Islet precursor cell (in vitro differentiated cells): Measurements from ENCODE around the gene PC.

Experiments
- DNase-seq: peaks from one replicate; pipeline ENCODE4 v3.0.0-alpha.2; 2018

PC gene

DNA sequence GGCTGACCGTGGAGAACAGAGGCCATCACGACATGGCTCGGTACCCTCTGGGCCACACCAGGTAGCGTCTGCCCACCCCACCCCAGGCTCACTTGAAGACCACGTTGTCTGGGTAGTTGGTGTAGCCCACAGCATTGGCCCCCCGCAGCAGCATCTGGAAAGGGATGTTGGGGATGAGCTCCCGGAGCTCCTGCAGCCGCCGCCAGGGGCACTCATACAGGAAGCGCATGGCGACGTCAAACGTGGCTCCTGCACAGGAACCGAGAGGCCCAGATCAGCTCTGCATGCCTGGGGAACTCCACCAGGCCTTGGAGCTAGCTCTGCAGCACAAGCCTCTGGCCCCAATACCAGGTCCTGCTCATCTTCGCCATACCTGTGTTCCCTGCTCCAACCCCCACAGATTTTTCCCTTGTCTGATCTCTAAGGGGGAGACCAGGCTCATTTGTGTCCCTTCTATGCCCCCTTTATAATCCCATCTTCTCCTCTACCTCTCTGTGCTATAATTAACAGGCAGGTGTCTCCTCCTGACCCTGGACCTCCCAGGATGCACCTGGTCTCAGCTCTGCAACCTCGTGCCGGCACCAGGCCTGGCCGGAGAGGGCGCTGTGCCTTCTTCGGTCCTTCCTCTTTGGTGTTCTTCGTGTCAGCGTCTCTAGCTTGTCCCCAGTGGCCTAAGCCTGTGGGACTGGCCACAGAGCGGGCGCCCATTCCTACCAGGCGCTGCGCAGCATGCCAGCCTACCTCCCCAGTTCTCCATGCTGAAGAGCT, 106.3 kb downstream of the PC start:
- DNase-seq = peak; percentile 67

- no peak for DNase-seq
Measured at GRCh38 chr11:66851239-66851596, 107.0 kb downstream of the PC start.

DNA sequence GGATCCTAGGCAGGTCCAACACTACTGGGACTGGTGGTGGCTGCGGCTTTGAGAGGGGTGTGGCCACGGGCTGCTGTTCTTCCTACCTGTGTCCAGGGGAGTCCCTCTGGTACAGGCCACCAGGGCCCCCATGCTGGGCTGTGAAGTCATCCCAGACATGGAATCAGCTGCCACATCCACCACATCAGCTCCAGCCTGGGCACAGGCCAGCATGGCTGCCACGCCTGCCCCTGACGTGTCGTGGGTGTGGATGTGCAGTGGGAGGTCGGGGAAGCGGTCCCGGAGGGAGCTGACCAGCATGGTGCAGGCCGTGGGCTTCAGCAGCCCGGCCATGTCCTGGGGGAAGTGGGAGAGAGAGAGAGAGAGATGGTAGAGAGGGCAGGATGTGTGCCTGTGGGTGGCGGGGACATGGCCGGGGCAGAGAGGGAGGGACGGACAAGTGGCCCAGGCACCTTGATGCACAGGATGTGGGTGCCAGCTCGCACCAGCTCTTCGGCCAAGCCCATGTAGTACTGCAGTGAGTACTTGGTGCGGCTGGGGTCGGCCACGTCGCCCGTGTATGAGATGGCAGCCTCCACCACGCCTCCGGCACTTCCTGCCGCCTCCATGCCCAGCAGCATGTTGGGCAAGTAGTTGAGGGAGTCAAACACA, 107.5 kb downstream of the PC start:
- DNase-seq = no peak

DNA sequence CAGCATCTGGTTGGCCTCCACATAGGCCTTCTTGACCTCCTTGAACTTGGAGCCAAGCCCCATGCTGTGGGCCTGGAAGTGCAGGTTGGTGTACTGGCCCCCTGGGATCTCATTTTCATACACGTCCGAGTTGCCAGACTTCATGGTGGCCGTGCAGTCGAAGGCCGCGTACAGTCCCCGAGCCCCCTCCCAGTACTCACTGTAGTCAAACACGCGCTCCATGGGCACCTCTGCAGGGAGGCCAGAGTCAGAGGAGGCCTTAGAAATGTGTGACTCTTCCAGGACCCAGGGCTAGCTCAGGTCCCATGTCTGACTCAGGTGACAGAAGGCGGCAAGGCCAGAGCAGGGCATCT, 108.0 kb downstream of the PC start:
- DNase-seq = no peak

GRCh38 chr11:66849501-66850234, 108.5 kb downstream of the PC start:
- peak; percentile 50 for DNase-seq

DNA sequence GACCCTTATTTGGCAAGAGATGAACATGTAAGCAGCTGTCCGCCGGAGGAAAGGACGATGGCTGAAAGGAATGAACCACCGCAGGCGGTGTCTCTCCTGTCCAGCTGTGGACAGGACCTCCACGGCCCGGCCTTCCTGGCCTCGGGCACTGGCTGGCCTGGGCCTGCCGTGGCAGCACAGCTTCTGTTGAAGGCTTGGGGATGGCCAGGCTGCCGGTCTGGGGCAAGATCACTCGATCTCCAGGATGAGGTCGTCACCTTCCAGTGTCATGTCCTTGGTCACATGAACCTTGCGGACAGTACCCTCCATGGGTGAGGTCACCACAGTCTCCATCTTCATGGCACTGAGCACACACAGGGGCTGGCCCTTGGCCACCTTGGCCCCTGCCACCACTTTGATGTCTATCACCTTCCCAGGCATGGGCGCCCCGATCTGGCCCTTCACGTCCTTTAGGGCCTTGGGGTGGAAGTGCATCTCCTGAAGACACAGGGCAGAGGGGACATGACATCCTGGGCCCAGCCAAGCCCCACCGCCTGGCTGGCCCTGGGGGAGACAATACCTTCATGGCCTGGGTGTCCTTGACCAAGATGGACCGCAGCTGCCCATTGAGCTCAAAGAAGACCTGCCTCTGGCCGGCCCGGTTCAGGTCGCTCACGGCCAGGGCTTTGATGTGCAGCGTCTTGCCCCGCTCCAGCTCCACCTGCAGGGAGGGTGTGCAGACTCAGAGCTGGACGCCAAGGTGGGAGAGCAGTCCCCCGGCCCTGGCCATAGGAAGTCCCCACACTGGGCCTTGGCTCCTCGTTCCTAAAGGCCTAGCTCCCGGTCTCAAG, 109.3 kb downstream of the PC start:
- DNase-seq = peak; percentile 50

GRCh38 chr11:66847461-66848232, 110.5 kb downstream of the PC start:
- DNase-seq = peak; percentile 47

GRCh38 chr11:66846671-66847091, 111.5 kb downstream of the PC start:
- DNase-seq = peak; percentile 56

GRCh38 chr11:66845876-66846212, 112.3 kb downstream of the PC start:
- peak; percentile 46 for DNase-seq

GRCh38 chr11:66845143-66845875, 112.9 kb downstream of the PC start:
- no peak for DNase-seq

- DNase-seq = no peak
Measured at GRCh38 chr11:66844496-66845142, 113.6 kb downstream of the PC start.

DNA sequence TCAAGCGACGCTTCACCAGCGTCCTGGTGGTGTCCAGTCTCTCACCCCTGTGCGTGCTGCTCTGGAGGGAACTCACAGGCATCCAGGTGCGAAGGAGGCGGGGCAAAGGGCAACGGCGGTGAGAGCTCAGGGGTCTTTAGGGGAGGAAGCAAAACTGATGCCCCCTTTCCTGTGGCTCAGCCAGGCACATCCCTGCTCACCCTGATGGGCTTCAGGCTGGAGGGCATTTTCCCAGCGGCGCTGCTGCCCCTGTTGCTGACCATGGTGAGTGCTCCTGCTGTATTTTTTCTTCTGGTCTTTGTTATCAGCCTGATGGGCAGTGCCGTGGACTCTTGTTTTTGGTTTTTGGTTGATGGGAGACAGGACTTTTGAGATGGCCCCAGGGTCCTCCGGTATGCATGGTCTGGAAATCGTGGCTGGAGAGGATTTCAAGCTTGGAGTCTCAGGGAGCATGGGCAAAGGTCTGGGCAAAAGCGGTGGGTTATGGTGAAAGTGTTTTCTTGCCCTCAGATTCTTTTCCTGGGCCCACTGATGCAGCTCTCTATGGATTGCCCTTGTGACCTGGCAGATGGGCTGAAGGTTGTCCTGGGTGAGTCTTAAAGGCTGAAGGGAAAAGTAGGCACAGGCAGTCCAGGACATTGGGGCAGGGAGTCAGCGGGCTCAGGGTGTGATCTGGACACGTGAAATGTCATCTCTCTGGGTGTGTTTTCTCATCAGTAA, 114.2 kb downstream of the PC start:
- DNase-seq = no peak

DNA sequence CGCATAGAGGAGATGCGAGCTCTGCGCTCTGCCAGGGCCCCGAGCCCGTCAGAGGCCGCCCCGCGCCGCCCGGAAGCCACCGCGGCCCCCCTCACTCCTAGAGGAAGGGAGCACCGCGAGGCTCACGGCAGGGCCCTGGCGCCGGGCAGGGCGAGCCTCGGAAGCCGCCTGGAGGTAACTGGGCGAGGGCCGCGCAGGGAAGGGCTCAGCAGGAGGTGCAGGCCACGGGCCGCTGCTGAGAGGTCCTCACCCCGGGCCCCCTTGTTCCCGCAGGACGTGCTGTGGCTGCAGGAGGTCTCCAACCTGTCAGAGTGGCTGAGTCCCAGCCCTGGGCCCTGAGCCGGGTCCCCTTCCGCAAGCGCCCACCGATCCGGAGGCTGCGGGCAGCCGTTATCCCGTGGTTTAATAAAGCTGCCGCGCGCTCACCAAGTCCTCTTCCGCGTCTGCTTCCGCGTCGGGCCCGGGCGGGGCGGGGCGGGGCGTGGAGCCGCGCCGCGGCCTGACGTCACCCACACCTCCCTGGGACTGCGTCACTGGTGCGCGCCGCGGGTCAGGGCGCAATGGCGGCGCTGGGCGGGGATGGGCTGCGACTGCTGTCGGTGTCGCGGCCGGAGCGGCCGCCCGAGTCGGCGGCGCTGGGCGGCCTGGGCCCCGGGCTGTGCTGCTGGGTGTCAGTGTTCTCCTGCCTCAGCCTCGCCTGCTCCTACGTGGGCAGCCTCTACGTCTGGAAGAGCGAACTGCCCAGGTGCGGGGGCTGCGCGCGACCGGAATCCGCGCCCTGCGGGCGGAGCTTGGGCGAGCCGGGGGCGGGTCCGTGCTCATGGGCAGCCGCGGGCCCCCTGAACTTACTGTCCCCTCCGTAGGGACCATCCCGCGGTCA, 115.0 kb downstream of the PC start, which contains the start of gene RCE1:
TSS of gene RCE1 (plus strand) at position 546 of the 880 bp plus-strand sequence. CDS start at position 561, 15 bp downstream.
- DNase-seq = peak; percentile 92

- peak; percentile 34 for DNase-seq
Measured at GRCh38 chr11:66842501-66842895, 115.7 kb downstream of the PC start.

DNA sequence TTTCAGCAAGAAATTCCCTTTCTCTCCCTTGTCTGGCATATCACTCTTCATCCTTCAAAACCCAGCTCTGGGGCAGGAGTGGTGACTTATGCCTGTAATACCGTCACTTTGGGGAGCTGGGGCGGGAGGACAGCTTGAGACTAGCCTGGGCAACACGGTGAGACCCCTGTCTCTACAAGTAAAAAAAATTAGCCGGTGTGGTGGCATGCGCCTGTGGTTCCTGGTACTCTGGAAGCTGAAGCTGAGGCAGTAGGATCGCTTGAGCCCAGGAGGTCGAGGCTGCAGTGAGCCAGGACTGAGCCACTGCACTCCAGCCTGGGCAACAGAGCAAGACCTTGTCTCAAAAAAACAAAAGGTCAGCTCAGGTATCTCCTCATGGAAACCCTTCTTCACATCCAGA, 116.3 kb downstream of the PC start:
- peak; percentile 43 for DNase-seq

GRCh38 chr11:66840317-66841091, 117.7 kb downstream of the PC start:
- no peak for DNase-seq

- DNase-seq = peak; percentile 1
Measured at GRCh38 chr11:66835768-66836405, 122.3 kb downstream of the PC start.

DNA sequence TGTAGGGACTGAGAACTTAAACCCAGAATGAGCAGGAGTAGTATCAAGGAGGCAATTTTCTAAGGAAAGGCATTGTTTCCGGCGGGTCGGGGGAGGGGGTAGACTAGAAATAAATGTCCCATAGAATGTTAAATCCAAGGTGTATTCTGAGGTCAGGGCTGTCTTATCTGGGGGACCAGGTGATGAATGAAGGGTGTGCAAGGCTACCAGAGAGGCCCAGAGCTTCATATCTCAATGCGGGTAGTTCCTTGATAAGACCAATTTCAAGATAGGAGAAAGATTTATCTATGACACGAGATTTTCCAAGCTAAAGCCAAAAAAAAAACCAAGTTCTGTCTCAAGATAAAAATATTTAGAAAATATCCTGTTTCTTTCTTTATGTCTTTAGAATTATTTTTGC, 123.2 kb downstream of the PC start:
- peak; percentile 7 for DNase-seq
